CD4-positive, alpha-beta T cell treated with Interleukin-4 for 4 hours (primary cell): ENCODE measurements around the gene NUDT9.
"Not testable (repeated sequence)": the region's sequence is repeated elsewhere in the genome, so short reads cannot be mapped to it uniquely, and the experiment has no call there.

Experiments
- DNase-seq: peaks from one replicate; pipeline ENCODE4 v3.0.0-alpha.2; 2020

NUDT9 gene

GRCh38 chr4:87422104-87423052 lies at the start of gene NUDT9:
Gene NUDT9 (plus strand): TSS chr4:87422573. CDS start chr4:87422906, 333 bp downstream.
- peak; percentile 90 for DNase-seq

GRCh38 chr4:87375719-87376291 lies 46.6 kb upstream of the NUDT9 start:
- peak; percentile 53 for DNase-seq

DNA sequence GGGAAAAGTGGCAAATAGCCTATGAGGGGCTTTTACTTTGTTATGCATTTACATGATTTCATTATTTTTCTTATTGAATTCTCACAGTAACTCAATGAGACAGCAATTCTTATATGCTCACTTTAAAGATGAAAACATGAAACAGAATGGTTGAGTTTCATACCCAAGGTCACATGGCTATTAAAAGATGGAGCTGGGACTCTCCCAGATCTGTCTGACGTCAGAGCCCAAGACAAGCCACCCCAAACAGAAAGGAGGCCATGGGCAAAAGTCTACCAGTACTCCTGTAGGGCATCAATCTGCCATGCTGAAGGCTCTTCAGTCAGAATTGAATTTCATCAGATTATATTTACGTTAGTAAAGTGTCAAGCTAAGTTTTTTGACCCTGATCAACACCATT lies 44.6 kb upstream of the NUDT9 start:
- no peak for DNase-seq

GRCh38 chr4:87382116-87382515 lies 40.3 kb upstream of the NUDT9 start:
- DNase-seq = no peak

- no peak for DNase-seq
Measured at GRCh38 chr4:87382931-87383330, 39.4 kb upstream of the NUDT9 start.

GRCh38 chr4:87384466-87385132 lies 37.8 kb upstream of the NUDT9 start:
- not testable (repeated sequence) for DNase-seq

DNA sequence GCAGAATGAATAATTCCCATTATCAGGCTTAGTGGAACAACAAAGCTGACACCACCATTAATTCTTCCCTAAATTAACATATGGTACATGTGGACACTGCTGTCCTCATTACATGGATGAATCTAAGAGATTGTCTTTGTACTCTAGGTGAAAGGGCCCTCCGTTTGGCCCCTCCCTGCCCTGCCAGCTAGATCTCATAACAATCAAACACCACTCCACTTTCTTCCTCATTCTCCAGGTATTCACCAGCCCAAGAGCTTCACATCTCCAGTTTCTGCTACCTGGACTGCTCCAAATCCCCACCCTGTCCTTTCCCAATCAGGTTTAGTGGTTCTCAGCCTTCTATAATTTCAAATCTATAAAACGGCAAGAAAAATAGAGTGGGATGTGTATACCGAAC lies 35.1 kb upstream of the NUDT9 start:
- no peak for DNase-seq

GRCh38 chr4:87388901-87389300 lies 33.5 kb upstream of the NUDT9 start:
- DNase-seq = no peak

GRCh38 chr4:87390055-87390454 lies 32.3 kb upstream of the NUDT9 start:
- not testable (repeated sequence) for DNase-seq

DNA sequence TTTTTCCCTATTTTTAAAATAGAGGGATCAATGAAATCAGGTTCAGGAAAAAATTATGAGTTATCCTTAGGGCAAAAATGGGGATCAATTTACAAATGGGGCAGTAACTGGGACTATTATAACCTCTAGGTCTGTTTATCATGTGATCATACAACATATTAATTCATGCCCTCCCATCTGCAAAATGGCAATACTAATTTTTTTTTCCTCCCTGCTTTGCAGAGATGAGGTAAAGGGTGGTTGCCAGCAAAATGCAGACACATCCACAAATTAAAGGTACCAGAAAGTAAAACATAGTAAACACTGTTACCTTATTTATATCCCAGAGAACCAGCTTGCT lies 31.9 kb upstream of the NUDT9 start:
- no peak for DNase-seq

GRCh38 chr4:87390891-87391575 lies 31.3 kb upstream of the NUDT9 start, which contains the start of gene HSD17B11:
Gene HSD17B11 (minus strand): TSS chr4:87391188. CDS start chr4:87391070, 118 bp downstream.
- peak; percentile 90 for DNase-seq

DNA sequence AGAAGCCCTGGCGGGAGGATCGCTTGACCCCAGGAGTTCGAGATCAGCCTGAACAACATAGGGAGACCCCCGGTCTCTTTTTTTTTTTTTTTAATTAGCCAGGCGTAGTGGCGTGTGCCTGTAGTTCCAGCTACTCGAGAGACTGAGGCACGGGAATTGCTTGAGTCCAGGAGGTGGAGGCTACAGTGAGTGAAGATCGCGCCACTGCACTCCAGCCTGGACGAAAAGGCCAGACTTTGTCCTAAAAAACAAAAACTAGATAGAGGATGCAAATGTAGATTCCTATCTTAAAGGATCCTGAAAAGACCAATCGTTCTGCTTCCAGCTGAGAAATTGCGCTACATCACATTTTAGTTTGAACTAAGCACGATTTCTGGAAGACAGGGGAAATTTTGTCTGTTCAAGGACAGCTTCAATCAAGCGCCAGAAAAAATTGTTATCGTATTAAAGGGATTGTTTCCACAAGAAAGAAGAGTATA lies 30.8 kb upstream of the NUDT9 start:
- DNase-seq = no peak

- no peak for DNase-seq
Measured at GRCh38 chr4:87392183-87392582, 30.2 kb upstream of the NUDT9 start.

GRCh38 chr4:87395073-87395472 lies 27.3 kb upstream of the NUDT9 start:
- not testable (repeated sequence) for DNase-seq

DNA sequence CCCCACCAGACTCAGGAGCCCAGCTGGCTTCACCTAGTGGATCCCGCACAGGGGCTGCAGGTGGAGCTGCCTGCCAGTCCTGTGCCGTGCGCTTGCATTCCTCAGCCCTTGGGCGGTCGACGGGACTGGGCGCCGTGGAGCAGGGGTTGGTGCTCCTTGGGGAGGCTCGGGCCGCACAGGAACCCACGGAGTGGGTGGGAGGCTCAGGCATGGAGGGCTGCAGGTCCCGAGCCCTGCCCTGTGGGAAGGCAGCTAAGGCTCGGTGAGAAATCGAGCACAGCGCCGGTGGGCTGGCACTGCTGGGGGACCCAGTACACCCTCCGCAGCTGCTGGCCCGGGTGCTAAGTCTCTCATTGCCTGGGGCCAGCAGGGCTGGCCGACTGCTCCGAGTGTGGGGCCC lies 26.5 kb upstream of the NUDT9 start:
- not testable (repeated sequence) for DNase-seq

- DNase-seq = no peak
Measured at GRCh38 chr4:87399148-87399547, 23.2 kb upstream of the NUDT9 start.

DNA sequence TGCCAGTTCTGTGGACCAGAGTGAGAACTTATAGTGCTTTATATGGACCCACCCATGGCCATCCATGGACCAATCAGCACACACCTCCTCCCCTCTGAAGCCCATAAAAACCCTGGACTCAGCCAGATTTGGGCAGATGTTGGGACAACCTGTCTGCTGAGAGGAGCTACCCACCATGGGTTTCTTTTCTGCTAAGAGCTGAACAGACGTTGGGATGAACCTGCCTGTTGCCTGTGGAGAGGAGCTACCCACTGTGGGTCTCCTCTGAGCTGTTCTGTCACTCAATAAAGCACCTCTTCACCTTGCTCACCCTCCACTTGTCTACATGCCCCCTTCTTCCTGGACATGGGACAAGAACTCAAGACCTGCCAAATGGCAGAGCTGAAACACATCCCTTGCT lies 22.4 kb upstream of the NUDT9 start:
- DNase-seq = no peak

DNA sequence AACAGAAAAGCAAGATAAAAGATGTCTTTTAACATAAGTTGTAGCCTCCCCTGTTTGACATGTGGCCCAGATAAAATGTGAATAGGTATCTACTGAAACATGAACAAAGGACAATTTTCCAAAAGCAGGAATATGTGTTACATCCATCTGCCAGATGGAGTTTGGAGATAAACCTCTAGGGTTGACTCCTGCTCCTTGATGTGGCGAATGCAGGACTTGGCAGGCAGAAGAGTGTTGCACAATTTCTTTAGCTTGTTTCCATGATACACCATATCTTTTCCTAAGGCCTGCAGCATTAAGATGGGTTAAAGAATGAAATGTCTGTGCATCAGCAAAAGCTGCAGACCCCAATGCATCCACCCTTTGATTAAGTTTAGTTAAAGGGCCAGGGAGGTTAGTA lies 18.6 kb upstream of the NUDT9 start:
- DNase-seq = not testable (repeated sequence)

- DNase-seq = no peak
Measured at GRCh38 chr4:87405211-87405820, 17.1 kb upstream of the NUDT9 start.

DNA sequence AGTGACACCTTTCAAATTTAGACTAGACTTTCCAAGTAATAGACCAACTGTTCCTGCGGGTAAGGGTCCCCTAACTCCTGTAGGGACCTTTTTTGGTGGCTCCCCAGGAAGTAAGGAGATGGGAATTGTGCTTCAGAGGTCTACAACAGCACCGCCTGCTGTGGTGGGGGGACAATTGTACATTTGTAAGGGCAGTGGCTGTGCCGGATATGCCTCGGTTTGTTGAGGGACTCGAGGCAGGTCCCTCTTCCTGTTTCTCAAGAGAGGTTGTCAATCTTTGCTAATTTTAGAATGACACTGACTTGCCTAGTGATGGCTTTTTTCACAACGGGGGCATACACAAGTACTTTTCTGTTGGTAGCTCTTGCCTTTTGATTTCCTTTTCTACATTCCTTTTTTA lies 15.9 kb upstream of the NUDT9 start:
- no peak for DNase-seq

- DNase-seq = not testable (repeated sequence)
Measured at GRCh38 chr4:87406902-87407301, 15.5 kb upstream of the NUDT9 start.

- DNase-seq = no peak
Measured at GRCh38 chr4:87409420-87409939, 12.9 kb upstream of the NUDT9 start.
